GM13976 (cell line): Measurements from ENCODE around the gene NAPSA.
"Not testable (repeated sequence)": the region's sequence is repeated elsewhere in the genome, so short reads cannot be mapped to it uniquely, and the experiment has no call there.

Source experiments
- DNase-seq: peaks from one replicate; pipeline ENCODE4 v3.0.0; 2012; ENCODE audit warnings: low spot score
- CTCF ChIP-seq: IDR thresholded peaks from 2 replicates; pipeline ENCODE4 v1.5.1; 2012; ENCODE audit warnings: borderline replicate concordance, mild to moderate bottlenecking; ENCODE audit not compliant: insufficient read depth; ENCODE audit errors: extremely low read depth, missing control alignments, control extremely low read depth
- in situ Hi-C: fragments of 300-500 bp; cut with MboI; formaldehyde crosslinking; loops from one replicate; pipeline ENCODE4 v1.12.0; 2022; ENCODE audit warnings: low sequenced_read_pairs, mixed read lengths, inconsistent platforms; ENCODE audit not compliant: unreplicated experiment

The NAPSA gene

GRCh38 chr19:50394017-50394416, 28.6 kb upstream of the NAPSA start:
- no peak for TF ChIP-seq CTCF
- DNase-seq = no peak
- in situ Hi-C loops = no loop called here

- no peak for TF ChIP-seq CTCF
- in situ Hi-C loops = no loop called here
- DNase-seq = no peak
Observed at GRCh38 chr19:50393589-50393988, 28.1 kb upstream of the NAPSA start.

GRCh38 chr19:50392759-50393158, 27.3 kb upstream of the NAPSA start:
- no peak for TF ChIP-seq CTCF
- in situ Hi-C loops = no loop called here
- no peak for DNase-seq

- in situ Hi-C loops, DNase-seq: not testable (repeated sequence)
Observed at GRCh38 chr19:50390952-50391351, 25.5 kb upstream of the NAPSA start.

- in situ Hi-C loops, DNase-seq: not testable (repeated sequence)
Observed at GRCh38 chr19:50390295-50390694, 24.9 kb upstream of the NAPSA start.

- TF ChIP-seq CTCF = no peak
- no peak for DNase-seq
- in situ Hi-C loops = no loop called here
Observed at GRCh38 chr19:50387868-50388245, 22.4 kb upstream of the NAPSA start.

GRCh38 chr19:50387176-50387867, 21.9 kb upstream of the NAPSA start:
- no peak for DNase-seq
- in situ Hi-C loops = no loop called here
- no peak for TF ChIP-seq CTCF

GRCh38 chr19:50384685-50385535, 19.5 kb upstream of the NAPSA start:
- no peak for DNase-seq
- in situ Hi-C loops = no loop called here

More at GRCh38 chr19:50384685-50385535, 19.5 kb upstream of the NAPSA start:
- no peak for TF ChIP-seq CTCF
